Effector CD4-positive, alpha-beta T cell (primary cell): Measurements from ENCODE around the gene DAP3.
"Not testable (repeated sequence)": the region's sequence is repeated elsewhere in the genome, so short reads cannot be mapped to it uniquely, and the experiment has no call there.

Experiments used
- DNase-seq: peaks from one replicate; pipeline ENCODE4 v3.0.0-alpha.2; 2020

DAP3 gene

DNA sequence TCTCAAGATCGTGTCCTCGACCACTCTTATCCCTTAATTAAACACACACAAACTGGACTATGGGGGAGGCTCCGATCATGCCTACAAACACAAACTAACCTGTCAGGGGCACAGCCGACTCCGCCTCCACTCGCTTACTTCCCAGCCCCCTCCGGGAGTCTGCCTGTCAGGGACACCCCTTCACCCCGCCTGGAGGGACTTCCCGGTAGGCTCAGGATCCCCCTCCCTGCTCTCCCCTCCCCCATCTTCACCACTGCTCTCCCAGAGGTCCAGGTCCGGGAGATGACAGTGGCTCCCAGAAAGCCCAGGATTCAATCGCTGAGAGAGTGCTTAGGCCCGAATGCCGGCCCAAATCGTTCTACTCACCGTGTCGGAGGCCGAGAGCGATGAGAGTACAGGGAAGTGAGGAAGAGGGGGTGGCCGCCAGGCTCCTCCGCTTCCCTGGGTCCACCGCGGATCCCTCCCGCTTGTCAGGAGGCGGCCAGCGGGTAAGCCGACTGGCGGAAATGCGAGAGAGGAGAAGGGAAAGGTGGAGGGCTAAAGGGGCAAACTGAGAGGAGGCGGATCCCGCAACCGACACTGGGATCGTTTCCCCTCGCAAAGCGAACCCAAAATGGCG is 1.1 kb upstream of the DAP3 start:
- not testable (repeated sequence) for DNase-seq

DNA sequence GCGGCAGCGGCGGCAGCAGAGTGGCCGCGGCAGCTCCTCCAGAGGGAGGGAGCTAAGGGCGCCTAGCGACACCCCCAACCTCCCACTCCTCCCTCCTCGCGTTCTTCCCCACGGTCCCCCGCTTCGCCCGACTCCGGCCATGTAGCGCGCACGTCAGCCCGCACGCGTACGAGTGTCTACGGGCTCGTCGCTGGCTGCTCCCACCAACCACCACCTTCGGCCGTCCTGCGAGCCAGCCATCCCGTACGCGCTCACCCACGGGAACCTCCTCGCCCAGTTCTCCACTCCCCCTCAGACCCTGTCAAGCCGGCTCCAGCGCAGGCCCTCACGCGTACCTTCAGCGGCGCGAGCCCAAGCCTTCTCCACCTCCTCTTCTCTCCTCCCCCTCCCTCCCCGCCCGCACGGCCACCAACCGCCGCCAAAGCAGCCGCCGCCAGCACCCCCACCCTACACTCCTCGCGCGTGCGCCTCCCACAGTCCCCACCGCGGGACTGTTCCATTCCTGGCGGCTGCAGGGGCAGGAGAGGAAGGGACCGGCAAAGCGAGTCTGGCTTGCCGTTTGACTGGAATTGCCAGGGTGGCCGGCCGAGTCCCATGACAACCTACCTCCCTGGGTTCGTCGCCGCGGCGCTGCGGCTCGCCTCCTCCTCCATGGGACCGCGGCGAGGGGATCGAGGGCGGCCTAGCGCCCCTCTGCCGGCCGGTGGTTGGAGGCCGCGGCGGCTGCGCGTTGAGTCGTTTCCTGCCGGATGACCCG is 389 bp upstream of the DAP3 start, which contains the start of gene YY1AP1:
TSS of gene YY1AP1 (minus strand) at position 451 of the 757 bp plus-strand sequence. CDS start 8,338 bp downstream, outside the sequence.
- peak; percentile 86 for DNase-seq

DNA sequence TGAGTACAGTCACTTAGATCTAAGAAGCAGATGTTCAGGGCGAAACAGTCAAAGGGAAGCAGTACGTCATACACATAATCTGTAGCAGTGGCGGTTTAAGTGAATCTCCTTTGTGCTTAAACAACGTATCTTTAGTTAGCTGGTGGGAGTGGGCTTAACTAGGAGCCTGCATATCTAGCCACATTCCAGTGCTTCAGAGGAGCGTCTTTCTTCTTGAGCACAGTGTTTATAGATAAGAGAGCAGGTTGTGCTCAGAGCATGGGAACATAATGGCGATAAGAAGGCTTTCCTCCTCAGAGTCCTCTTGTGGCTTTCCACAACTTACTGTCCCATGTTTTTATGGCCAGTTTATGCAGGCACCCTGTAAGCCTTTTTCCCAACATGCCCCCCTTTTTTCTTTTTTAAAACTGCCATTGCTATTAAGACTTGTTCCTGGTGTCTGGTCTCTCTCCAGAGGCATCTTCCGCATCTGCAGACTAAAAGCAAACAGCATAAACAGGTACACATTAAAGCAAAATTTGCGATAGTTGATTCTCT is 3.2 kb downstream of the DAP3 start:
- DNase-seq, result no peak

DNA sequence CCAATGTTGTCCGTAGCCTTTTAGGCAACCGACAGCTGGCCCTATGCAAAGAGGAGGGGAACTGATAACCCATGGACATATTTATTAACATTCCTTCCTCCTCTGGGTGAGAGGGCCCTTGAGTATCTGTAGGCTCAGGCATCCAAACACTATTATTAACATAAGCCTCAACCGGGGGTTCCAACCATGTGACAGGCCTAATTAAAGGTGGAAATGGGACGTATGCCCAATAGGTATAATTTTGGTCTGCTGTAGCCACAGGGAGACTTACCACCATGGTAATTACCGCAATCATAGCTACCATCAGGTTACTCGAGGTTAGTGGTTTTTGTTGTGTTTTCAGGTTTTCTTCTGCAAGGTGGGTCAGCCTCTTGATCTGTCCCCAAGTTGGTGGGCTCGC is 5.3 kb downstream of the DAP3 start:
- DNase-seq, result no peak

DNA sequence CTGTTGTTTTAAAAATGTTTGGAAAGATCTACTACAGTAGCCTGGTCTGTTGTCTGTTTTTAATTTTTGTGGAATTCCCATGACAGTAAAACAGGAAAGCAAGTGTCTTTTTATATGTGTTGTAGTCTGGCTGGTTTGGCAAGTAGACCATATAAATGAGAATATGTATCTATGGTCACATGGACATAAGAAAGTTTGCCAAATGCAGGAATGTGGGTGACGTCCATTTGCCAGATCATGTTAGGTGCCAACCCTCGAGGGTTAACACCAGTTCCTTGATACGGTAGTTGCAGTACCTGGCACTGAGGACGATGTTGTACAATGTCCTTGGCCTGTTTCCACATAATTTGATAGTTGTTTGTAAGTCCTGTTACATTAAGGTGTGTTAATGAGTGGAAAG is 6.2 kb downstream of the DAP3 start:
- no peak for DNase-seq

DNA sequence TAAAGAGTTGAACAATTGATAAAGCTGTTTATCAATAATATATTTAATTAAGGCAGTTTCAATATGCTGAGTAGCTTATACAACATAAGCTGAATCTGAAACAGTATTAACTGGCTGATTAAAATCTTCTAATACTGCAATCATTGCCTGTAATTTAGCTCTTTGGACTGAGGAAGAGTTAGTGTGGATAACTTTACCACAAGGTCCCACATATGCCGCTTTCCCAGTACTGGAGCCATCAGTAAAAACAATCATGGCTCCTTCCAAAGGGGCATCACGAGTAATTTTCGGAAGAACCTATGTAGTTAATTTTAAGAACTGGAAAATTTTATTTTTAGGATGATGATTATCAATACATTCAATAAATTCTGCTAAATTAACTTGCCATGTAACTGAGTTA is 6.7 kb downstream of the DAP3 start:
- DNase-seq, result no peak

DNA sequence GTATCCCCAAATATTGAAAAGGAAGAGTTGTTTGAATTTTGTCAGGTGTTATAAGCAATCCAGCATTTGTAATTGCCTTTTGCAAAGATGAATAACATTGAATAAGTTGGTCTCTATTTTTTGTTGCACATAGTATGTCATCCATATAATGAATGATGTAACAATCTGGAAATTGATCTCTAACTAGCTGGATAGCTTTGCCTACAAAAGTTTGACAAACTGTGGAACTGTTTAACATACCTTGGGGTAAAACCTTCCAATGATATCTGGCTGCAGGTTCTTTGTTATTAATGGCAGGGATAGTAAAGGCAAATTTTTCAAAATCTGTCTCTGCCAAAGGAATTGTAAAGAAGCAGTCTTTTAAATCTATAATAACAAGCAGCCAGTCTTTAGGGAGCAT is 7.6 kb downstream of the DAP3 start:
- DNase-seq, result no peak

DNA sequence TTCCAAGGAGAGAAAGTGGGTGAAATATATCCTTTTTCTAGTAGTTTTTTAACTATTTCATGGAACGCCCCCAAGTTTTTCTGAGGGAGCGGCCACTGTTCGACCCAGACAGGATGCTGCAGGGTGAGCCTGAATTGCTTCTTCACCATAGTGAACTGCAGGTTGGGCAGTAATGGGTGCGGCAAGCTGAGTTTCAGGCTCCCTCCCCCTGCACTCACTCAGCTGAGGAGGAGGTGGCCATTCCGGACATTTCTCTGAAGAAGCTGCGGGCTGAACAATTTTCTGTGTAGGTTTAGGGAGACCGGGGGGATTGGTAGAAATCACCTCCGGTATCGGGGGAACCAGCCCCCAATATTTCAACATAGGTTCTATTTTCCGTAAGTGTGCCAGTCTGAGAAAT is 8.2 kb downstream of the DAP3 start:
- no peak for DNase-seq

DNA sequence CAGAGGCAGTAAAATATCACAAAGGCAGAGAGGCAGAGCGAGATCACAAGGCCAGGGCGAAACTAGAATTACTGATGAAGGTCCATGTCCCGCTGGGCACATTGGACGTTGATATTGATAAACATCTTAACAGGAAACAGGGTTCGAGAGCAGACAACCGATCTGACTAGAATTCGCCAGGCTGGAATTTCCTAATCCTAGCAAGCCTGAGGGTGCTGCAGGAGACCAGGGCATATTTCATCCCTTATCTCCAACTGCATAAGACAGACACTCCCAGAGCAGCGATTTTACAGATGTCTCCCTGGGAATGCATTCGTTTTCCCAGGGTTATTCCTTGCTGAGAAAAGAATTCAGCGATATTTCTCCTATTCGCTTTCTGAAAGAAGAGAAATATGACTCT is 8.7 kb downstream of the DAP3 start:
- DNase-seq, result not testable (repeated sequence)

DNA sequence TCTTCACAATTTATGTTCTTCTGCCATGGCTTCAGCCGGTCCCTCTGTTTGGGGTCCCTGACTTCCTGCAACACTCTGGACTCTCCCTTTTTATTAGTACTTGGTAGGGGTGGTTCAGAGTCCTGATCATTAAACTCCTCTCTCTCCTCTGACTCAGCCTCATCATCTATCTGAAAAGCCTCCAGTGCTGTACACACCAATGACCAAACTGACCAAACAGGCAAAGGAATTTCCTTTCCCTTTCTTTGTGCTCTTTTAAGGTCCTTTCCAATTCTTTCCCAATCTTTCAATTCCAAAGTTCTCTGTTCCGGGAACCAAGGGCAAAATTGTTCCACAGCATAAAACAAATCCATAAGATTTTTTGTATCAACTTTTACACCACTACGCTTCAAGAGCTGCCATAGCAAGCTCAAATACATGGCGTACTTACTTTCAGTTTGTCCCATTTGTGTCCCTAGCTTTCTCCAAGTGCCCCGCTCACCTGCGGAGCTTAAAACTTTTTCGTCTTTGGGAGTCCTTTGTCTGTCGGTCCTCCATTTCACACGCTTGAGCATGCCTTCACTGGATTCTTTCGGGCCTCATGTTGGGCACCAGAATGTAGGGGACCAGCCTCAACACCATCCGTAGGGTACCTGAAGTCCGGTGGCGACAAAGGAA is 9.6 kb downstream of the DAP3 start:
- no peak for DNase-seq

DNA sequence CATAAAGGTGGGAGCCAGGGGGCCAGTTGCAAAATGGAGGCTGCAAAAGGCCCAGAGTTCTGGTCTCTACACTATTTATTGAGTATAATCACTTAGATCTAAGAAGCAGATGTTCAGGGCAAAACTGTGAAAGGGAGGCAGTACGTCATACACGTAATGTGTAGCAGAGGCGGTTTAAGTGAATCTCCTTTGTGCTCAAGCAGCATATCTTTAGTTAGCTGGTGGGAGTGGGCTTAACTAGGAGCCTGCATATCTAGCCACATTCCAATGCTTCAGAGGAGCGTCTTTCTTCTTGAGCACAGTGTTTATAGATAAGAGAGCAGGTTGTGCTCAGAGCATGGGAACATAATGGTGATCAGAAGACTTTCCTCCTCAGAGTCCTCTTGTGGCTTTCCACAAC is 10.2 kb downstream of the DAP3 start:
- not testable (repeated sequence) for DNase-seq

DNA sequence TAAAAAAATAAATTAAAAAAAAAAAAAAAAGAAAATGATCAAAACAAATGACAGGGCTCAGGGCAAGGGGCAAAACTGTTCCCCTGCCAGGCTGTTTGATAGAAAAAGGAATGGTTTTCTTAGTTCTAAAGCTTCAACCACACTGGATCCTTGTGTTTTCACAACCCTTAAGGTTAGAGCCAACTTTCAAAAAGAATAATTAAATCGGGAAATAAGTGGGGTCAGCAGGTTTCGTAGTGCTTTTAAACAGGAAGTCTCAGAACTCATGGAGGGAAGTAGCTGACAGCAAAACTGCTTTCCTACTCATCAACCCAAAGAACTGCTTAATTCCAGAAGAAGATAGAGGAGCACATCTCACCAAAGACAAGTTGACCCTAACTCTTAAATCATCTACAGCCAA is 12.8 kb downstream of the DAP3 start:
- not testable (repeated sequence) for DNase-seq

DNA sequence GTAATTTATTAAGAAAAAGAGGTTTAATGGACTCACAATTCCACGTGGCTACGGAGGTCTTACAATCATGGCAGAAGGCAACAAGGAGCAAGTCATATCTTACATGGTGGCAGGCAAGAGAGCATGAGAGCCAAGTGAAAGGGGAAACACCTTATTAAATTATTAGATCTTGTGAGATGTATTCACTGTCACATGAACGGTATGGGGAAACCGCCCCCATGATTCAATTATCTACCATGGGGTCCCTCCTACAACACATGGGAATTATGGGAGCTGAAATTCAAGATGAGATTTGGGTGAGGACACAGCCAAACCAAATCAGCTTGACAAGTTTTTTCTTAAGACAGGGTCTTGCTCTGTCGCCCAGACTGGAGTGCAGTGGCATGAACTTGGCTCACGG is 14.3 kb downstream of the DAP3 start:
- DNase-seq, result no peak

DNA sequence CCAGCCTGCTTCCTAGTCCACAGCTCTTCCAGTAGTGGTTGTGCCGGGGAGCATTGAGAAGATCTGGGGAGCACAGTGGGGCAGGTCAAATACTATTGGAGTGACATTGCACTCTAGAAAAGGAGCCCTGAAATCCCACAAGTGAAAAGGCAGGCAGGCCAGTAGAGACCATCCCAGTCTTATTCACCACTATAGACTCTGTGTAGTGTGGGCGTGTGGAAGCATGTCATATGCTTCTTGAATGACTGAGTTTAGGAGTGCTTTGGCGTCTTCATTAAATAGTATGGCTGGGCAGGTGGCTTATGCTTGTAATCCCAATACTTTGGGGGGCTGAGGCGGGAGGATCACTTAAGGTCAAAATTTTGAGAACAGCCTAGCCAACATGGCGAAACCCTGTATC is 15.5 kb downstream of the DAP3 start:
- DNase-seq, result not testable (repeated sequence)

DNA sequence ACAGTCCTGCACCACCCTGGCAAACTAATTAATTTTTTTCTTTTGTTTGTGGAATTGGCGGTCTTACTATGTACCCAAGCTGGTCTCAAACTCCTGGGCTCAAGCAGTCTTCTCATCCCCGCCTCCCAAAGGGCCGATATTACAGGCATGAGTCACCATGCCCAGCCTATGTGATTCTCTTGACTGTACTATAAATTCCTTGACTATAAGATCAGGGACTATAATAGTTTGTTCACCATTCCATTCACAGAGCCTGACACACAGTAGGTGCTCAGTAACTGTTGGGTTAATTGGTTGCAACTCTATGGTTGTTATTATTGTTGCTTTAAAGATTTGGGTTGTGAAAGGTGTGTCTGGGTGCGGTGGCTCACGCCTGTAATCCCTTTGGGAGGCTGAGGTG is 17.2 kb downstream of the DAP3 start:
- no peak for DNase-seq

DNA sequence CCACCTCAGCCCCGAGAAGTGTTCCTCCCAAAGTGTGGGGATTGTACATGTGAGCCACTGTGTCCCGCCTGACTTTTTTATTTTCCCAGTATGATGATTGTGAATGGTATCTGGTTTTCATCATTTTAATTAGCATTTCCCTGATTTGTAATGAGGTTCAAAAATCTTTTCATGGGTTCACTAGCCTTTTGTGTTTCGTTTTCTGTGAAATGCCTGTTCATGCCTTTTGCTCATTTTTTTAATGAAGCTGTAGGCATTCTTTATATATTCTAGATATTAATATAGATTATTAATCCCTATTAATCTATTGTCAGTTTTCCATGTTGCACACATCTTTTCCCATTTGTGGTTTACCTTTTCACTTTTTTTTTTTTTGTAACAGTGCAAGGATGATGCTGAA is 20.5 kb downstream of the DAP3 start:
- DNase-seq, result no peak

DNA sequence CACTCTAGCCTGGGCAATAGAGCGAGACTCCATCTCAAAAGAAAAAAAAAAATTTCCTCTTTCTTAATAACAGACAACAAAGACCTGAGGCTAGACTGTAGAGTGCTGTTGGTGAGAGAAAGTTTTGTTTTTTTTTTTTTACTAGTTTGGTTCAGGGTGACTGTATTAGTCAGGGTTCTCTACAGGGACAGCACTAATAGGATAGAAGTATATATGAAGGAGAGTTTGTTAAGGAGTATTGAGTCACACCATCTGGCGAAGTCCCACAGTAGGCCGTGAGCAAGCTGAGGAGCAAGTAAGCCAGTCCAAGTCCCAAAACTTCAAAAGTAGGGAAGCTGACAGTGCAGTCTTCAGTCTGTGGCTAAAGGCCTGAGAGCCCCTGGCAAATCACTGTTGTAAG is 22.6 kb downstream of the DAP3 start:
- not testable (repeated sequence) for DNase-seq

DNA sequence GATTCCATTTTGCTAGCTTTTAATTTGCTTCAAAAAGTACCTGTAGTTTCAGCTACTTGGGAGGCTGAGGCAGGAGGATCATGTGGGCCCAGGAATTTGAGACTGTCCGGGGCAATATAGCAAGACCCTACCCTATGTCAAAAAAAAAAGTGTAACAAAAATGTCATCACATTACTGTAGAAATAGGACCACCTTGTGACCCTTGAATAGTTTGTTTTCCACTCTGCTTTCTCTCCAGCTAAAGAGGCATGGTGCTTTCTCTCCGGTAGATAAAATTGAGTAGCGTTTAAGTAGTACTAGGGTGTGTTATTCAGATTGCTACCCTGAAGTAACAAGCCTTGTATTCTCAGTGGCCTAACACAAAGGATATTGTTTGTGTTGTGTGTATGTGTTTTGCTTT is 23.7 kb downstream of the DAP3 start:
- not testable (repeated sequence) for DNase-seq

DNA sequence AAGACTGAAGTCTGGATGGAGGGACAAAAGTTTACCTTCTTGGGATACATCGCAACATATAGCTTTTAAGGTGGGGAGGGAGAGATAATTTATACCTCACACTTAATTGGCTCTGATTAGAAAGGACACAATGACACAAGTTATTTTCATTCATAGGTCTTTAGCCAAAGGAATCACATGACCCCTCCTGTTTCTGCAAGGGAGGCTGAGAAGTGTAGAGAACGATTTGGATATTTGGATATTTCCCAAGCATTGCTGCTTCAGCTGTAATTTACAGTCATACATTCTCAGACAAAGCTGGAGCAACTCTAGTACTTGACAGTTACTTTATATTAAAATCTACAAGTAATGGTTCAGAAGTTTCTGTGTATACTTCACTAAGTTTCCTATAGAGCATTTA is 24.2 kb downstream of the DAP3 start:
- no peak for DNase-seq

DNA sequence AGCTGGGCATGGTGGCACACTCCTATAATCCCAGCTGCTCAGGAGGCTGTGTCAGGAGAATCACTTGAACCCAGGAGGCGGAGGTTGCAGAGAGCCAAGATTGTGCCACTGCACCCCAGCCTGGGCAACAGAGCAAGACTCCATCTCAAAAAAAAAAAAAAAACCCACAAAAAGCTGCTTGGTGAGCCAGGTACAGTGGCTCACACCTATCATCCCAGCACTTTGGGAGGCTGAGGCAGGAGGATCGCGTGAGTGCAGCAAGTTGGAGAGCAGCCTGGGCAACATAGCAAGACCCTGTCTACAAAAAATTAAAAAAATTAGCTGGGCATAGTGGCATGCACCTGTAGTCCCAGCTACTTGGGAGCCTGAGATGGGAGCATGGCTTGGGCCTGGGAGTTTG is 26.2 kb downstream of the DAP3 start:
- not testable (repeated sequence) for DNase-seq

DNA sequence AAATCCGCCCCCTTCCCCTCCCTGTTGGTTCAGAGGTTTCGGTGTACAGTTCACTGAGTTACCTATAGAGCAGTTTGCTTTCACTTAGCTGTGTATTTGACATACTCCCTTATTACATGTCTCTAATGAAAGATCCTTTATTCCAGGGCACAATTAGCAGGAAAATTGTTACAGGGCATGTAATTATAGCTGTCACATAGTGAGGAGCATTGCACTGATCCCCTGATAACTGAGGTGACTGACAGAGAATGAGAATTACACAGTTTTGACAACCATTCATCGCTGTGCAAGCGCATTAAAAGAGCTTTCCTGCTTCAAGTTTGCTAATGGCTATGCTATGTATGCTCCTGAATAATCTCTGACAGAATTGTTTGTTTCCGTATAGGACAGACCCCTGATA is 26.9 kb downstream of the DAP3 start:
- no peak for DNase-seq

DNA sequence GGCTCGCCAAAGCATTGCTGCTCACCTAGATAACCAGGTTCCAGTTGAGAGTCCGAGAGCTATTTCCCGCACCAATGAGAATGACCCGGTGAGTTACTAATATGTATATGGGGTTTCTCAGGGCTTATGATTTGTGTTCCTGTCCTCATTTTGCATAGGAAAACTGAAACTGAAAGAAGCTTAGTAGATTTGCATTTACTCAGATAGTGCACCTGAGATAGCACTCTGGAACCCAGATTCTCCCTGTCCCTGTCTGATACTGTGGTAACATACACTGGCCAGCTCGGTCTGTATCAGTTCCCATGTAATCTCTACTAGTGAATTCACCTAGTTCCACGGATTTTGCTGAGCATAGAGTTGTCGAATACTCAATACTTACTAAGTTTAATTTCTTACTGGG is 28.1 kb downstream of the DAP3 start:
- DNase-seq, result no peak

DNA sequence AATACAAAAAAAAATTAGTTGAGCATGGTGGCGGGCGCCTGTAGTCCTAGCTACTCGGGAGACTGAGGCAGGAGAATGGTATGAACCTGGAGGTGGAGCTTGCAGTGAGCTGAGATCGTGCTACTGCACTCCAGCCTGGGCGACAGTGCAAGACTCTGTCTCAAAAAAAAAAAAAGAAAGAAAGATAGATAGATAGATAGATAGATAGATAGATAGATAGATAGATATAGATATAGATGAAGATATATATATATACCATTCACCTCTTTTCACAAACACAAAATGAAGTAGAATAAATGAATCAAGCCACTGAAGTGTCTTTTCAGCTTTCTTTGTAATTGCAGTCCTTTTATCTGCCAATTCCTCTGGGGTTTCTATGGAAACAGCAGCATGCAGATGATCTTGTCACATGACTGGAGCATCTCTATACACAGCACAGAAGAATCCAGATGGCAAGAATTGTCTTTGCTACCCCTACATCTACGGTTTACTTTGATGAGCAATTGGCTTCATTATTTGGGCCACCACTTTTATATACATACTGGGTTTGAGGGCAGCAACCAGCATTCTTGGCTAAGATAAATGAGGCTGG is 29.7 kb downstream of the DAP3 start:
- DNase-seq, result not testable (repeated sequence)
